Activated CD4-positive, alpha-beta T cell treated with anti-CD3 and anti-CD28 coated beads, Interleukin-2, Interleukin-6, amounts not matched to agents 100 ng/mL and 50 ng/mL, durations not matched to agents 16 hours and 8 hours (primary cell): ENCODE measurements around the gene JARID2.
A peak's percentile ranks its signal among the peaks of the same experiment; 100 is the strongest.

ENCODE experiments used
- DNase-seq: peaks from one replicate; pipeline ENCODE4 v3.0.0-alpha.2; 2020

The JARID2 gene

GRCh38 chr6:15361197-15361596, 115.3 kb downstream of the JARID2 start:
- DNase-seq = no peak

GRCh38 chr6:15362274-15363160, 116.6 kb downstream of the JARID2 start:
- DNase-seq = no peak

GRCh38 chr6:15363164-15363522, 117.3 kb downstream of the JARID2 start:
- DNase-seq = no peak

- peak; percentile 65 for DNase-seq
These were observed 117.9 kb downstream of the JARID2 start for GRCh38 chr6:15363523-15364400.

- no peak for DNase-seq
These were observed 118.7 kb downstream of the JARID2 start for GRCh38 chr6:15364401-15365037.

GRCh38 chr6:15365273-15365687, 119.4 kb downstream of the JARID2 start:
- DNase-seq = no peak

- DNase-seq = no peak
These were observed 120.2 kb downstream of the JARID2 start for GRCh38 chr6:15366003-15366535.

GRCh38 chr6:15366879-15367278, 121.0 kb downstream of the JARID2 start:
- DNase-seq = no peak

GRCh38 chr6:15368186-15368585, 122.3 kb downstream of the JARID2 start:
- DNase-seq = no peak

GRCh38 chr6:15368873-15369272, 123.0 kb downstream of the JARID2 start:
- DNase-seq = no peak

GRCh38 chr6:15369838-15370237, 124.0 kb downstream of the JARID2 start:
- DNase-seq = no peak

- DNase-seq = no peak
These were observed 125.1 kb downstream of the JARID2 start for GRCh38 chr6:15370733-15371671.

- DNase-seq = no peak
These were observed 127.1 kb downstream of the JARID2 start for GRCh38 chr6:15372932-15373331.

GRCh38 chr6:15374119-15374518, 128.2 kb downstream of the JARID2 start:
- DNase-seq = no peak

- DNase-seq = no peak
These were observed 129.1 kb downstream of the JARID2 start for GRCh38 chr6:15375018-15375417.

GRCh38 chr6:15375638-15376290, 129.9 kb downstream of the JARID2 start:
- no peak for DNase-seq

- no peak for DNase-seq
These were observed 131.1 kb downstream of the JARID2 start for GRCh38 chr6:15376900-15377487.

GRCh38 chr6:15378272-15378671, 132.4 kb downstream of the JARID2 start:
- DNase-seq = no peak

GRCh38 chr6:15378866-15379265, 133.0 kb downstream of the JARID2 start:
- DNase-seq = no peak

- no peak for DNase-seq
These were observed 134.5 kb downstream of the JARID2 start for GRCh38 chr6:15380351-15380750.

GRCh38 chr6:15382089-15382488, 136.2 kb downstream of the JARID2 start:
- no peak for DNase-seq
